Measurements from ENCODE around the gene OLFM3.

Gene OLFM3

GRCh38 chr1:101953623-101954022 lies 43.1 kb downstream of the OLFM3 start:
- no peak for DNase-seq (ENCODE audit: extremely low read depth, low read depth)
- no peak for TF ChIP-seq CTCF (IDR thresholded peaks at IDR 0.05; ENCODE audit: low read depth, low read length)

GRCh38 chr1:101945884-101946283 lies 50.8 kb downstream of the OLFM3 start:
- no peak for DNase-seq (ENCODE audit: extremely low read depth, low read depth)
- TF ChIP-seq CTCF (IDR thresholded peaks at IDR 0.05; ENCODE audit: low read depth, low read length), result no peak

GRCh38 chr1:101943237-101943636 lies 53.5 kb downstream of the OLFM3 start:
- DNase-seq (ENCODE audit: extremely low read depth, low read depth), result no peak
- TF ChIP-seq CTCF (IDR thresholded peaks at IDR 0.05; ENCODE audit: low read depth, low read length), result no peak

GRCh38 chr1:101942516-101943193 lies 54.1 kb downstream of the OLFM3 start:
- no peak for DNase-seq (ENCODE audit: extremely low read depth, low read depth)

GRCh38 chr1:101938681-101939080 lies 58.0 kb downstream of the OLFM3 start:
- DNase-seq (ENCODE audit: extremely low read depth, low read depth), result no peak
- no peak for TF ChIP-seq CTCF (IDR thresholded peaks at IDR 0.05; ENCODE audit: low read depth, low read length)

More at GRCh38 chr1:101942516-101943193, 54.1 kb downstream of the OLFM3 start:
- no peak for TF ChIP-seq CTCF (IDR thresholded peaks at IDR 0.05; ENCODE audit: low read depth, low read length)

GRCh38 chr1:101929343-101929742 lies 67.4 kb downstream of the OLFM3 start:
- DNase-seq (ENCODE audit: extremely low read depth, low read depth), result no peak
- no peak for TF ChIP-seq CTCF (IDR thresholded peaks at IDR 0.05; ENCODE audit: low read depth, low read length)

GRCh38 chr1:101928829-101929228 lies 67.9 kb downstream of the OLFM3 start:
- no peak for TF ChIP-seq CTCF (IDR thresholded peaks at IDR 0.05; ENCODE audit: low read depth, low read length)
- DNase-seq (ENCODE audit: extremely low read depth, low read depth), result no peak

Data from AG09319 (cell line).